Measurements from ENCODE around the gene CNGA2.

GRCh38 chrX:151791961-151792360 is 57.4 kb downstream of the CNGA2 start:
- TF ChIP-seq, protein P1, sequence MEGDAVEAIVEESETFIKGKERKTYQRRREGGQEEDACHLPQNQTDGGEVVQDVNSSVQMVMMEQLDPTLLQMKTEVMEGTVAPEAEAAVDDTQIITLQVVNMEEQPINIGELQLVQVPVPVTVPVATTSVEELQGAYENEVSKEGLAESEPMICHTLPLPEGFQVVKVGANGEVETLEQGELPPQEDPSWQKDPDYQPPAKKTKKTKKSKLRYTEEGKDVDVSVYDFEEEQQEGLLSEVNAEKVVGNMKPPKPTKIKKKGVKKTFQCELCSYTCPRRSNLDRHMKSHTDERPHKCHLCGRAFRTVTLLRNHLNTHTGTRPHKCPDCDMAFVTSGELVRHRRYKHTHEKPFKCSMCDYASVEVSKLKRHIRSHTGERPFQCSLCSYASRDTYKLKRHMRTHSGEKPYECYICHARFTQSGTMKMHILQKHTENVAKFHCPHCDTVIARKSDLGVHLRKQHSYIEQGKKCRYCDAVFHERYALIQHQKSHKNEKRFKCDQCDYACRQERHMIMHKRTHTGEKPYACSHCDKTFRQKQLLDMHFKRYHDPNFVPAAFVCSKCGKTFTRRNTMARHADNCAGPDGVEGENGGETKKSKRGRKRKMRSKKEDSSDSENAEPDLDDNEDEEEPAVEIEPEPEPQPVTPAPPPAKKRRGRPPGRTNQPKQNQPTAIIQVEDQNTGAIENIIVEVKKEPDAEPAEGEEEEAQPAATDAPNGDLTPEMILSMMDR (IDR thresholded peaks at IDR 0.05), result no peak
- no peak for TF ChIP-seq POLR2A (IDR thresholded peaks at IDR 0.05)

Data from uterus (tissue), 2 donors.